ENCODE measurements around the gene UBIAD1. TPM values are rescaled to one million over a fixed set of nuclear protein-coding genes. Genes with fewer than 3 reads are reported as not detected.
"Not testable (repeated sequence)": the region's sequence is repeated elsewhere in the genome, so short reads cannot be mapped to it uniquely, and the experiment has no call there.

The UBIAD1 gene
- total and polyA plus RNA-seq, 2 experiments from 2014 or later: 13.7 to 31.6 TPM

DNA sequence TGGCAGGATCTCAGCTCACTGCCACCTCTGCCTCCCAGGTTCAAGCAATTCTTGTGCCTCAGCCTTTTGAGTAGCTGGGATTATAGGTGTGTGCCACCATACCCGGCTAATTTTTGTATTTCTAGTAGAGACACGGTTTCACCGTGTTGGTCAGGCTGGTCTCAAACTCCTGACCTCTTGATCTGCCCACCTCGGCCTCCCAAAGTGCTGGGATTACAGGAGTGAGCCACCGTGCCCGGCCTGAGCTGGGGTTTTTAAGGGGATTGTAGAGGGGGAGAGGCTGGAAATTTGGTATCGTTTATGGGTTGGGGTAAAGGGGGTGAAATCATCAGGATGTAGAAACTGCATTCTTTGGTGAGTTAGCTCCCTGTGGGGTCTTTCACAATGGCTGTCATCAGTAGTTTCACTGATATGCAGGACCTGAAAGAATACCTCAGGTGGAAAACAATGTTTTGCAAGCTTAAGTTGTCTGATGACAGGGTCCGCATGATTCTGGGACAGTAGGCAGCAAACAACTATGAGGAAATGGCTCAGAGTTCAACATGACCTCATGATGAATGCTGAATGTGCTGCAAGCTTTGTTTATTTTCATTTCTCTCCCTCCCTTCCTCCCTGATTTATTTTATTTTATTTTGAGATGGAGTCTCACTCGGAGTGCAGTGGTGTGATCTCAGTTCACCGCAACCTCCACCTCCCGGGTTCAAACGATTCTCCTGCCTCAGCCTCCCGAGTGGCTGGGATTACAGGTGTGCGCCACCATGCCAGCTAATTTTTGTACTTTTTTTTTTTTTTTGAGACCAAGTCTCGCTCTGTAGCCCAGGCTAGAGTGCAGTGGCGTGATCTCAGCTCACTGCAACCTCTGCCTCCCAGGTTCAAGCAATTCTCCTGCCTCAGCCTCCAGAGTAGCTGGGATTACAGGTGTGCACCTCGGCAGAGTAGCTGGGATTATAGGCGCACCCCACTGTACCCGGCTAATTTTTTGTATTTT, 5.4 kb upstream of the UBIAD1 start:
- not testable (repeated sequence) for H3K4me3 Mint-ChIP-seq; H3K27ac Mint-ChIP-seq; H3F3A ChIP-seq (replicated peaks; ENCODE audit: low read depth); H3K4me1 ChIP-seq (ENCODE audit: insufficient read depth); H3K9me3 Mint-ChIP-seq; H3K4me1 Mint-ChIP-seq; ATAC-seq; H3K36me3 Mint-ChIP-seq (ENCODE audit: low read depth); H3K79me2 ChIP-seq (replicated peaks; ENCODE audit: insufficient read depth); H3K4me3 ChIP-seq; DNase-seq (ENCODE audit: low spot score); H3K27ac ChIP-seq (ENCODE audit: low read depth); H3K36me3 ChIP-seq (ENCODE audit: insufficient read depth); H3K27me3 ChIP-seq (ENCODE audit: insufficient read depth); H3K27me3 Mint-ChIP-seq (ENCODE audit: insufficient read depth, low read depth, poor library complexity); H4K20me1 ChIP-seq (replicated peaks; ENCODE audit: insufficient read depth); H3K4me2 ChIP-seq; H3K9me2 ChIP-seq (ENCODE audit: insufficient read depth)
- peak overlapping the region; percentile 69; the same call in 1 of the 2 replicates for H2AFZ ChIP-seq

DNA sequence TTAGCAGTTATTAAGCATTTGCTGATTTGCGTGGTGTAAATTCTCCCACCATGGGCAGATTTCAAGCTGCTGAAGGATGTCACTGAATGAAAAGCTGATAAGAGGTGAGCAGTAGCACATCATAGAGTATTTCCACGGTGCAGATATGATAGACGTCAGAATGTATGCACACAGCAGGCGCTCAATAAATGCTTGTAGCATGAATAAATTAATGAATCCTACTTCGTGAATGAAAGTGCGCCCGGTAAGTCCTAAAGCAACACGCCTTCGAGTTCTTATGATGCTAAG, 510 bp upstream of the UBIAD1 start:
- Mint-ChIP-seq H3K9me3 (no peaks in the 10 kb centered on the region), H3K27ac (peak overlapping the region; percentile 19), H3K27me3 (ENCODE audit: insufficient read depth, low read depth, poor library complexity) (peaks cover 2% of the 10 kb centered on the region), H3K36me3 (ENCODE audit: low read depth) (peaks cover 11% of the 10 kb centered on the region), H3K4me3 (peak overlapping the region; percentile 53), H3K4me1 (peaks cover 18% of the 10 kb centered on the region)
- Histone ChIP-seq H3K79me2 (replicated peaks; ENCODE audit: insufficient read depth) (peaks cover 41% of the 10 kb centered on the region), H3K27me3 (ENCODE audit: insufficient read depth) (no peaks in the 10 kb centered on the region), H3F3A (replicated peaks; ENCODE audit: low read depth) (peaks cover 6% of the 10 kb centered on the region), H3K9me2 (ENCODE audit: insufficient read depth) (no peaks in the 10 kb centered on the region), H3K4me1 (ENCODE audit: insufficient read depth) (peaks cover 22% of the 10 kb centered on the region), H2AFZ (peak overlapping the region; percentile 43), H3K4me2 (peak overlapping the region; percentile 74), H3K27ac (ENCODE audit: low read depth) (peak overlapping the region; percentile 70), H4K20me1 (replicated peaks; ENCODE audit: insufficient read depth) (0 out of 2 replicates have a peak, but pooled peaks cover 10% of the 10 kb centered on the region), H3K36me3 (ENCODE audit: insufficient read depth) (peaks cover 7% of the 10 kb centered on the region; the same call in 1 of the 2 replicates), H3K4me3 (peak overlapping the region; percentile 49)
- ATAC-seq (no peak), DNase-seq (ENCODE audit: low spot score) (no peak)
- TF ChIP-seq EZH2phosphoT487 (IDR thresholded peaks at IDR 0.05; ENCODE audit: unreplicated experiment): no peak
- TF ChIP-seq CREB1 (CRISPR knock-in tag; IDR thresholded peaks at IDR 0.05; ENCODE audit: low read depth): peak; percentile 23; the same call in 1 of the 2 replicates

DNA sequence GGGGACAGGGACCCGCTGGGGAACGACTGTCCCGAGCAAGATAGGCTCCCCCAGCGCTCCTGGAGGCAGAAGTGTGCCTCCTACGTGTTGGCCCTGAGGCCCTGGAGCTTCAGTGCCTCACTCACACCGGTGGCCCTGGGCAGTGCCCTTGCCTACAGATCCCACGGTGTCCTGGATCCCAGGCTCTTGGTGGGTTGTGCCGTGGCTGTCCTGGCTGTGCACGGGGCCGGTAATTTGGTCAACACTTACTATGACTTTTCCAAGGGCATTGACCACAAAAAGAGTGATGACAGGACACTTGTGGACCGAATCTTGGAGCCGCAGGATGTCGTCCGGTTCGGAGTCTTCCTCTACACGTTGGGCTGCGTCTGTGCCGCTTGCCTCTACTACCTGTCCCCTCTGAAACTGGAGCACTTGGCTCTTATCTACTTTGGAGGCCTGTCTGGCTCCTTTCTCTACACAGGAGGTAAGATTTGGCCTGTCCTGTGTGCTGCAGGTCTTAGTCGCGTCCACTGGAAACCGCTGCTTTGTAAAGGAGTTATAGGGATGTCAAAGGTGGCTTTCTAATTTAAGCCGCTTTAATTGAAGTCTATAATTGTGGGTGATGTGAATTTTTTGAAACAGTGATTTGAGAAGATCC, 717 bp downstream of the UBIAD1 start:
- Mint-ChIP-seq H3K4me3 (peak overlapping the region; percentile 94), H3K27me3 (ENCODE audit: insufficient read depth, low read depth, poor library complexity) (peaks cover 4% of the 10 kb centered on the region), H3K9me3 (no peaks in the 10 kb centered on the region), H3K4me1 (peaks cover 18% of the 10 kb centered on the region), H3K27ac (peak overlapping the region; percentile 90), H3K36me3 (ENCODE audit: low read depth) (peaks cover 18% of the 10 kb centered on the region)
- Histone ChIP-seq H3K36me3 (ENCODE audit: insufficient read depth) (peaks cover 7% of the 10 kb centered on the region; the same call in 1 of the 2 replicates), H2AFZ (peak overlapping the region; percentile 88), H3K4me1 (ENCODE audit: insufficient read depth) (peaks cover 22% of the 10 kb centered on the region), H4K20me1 (replicated peaks; ENCODE audit: insufficient read depth) (0 out of 2 replicates have a peak, but pooled peaks cover 12% of the 10 kb centered on the region), H3K79me2 (replicated peaks; ENCODE audit: insufficient read depth) (peaks cover 53% of the 10 kb centered on the region), H3K9me2 (ENCODE audit: insufficient read depth) (no peaks in the 10 kb centered on the region), H3K27me3 (ENCODE audit: insufficient read depth) (no peaks in the 10 kb centered on the region), H3K27ac (ENCODE audit: low read depth) (peak overlapping the region; percentile 92), H3K4me2 (peak overlapping the region; percentile 90), H3K4me3 (peak overlapping the region; percentile 98), H3F3A (replicated peaks; ENCODE audit: low read depth) (peaks cover 6% of the 10 kb centered on the region)
- ATAC-seq (peak; percentile 68), DNase-seq (ENCODE audit: low spot score) (no peak)
- TF ChIP-seq, protein P1, sequence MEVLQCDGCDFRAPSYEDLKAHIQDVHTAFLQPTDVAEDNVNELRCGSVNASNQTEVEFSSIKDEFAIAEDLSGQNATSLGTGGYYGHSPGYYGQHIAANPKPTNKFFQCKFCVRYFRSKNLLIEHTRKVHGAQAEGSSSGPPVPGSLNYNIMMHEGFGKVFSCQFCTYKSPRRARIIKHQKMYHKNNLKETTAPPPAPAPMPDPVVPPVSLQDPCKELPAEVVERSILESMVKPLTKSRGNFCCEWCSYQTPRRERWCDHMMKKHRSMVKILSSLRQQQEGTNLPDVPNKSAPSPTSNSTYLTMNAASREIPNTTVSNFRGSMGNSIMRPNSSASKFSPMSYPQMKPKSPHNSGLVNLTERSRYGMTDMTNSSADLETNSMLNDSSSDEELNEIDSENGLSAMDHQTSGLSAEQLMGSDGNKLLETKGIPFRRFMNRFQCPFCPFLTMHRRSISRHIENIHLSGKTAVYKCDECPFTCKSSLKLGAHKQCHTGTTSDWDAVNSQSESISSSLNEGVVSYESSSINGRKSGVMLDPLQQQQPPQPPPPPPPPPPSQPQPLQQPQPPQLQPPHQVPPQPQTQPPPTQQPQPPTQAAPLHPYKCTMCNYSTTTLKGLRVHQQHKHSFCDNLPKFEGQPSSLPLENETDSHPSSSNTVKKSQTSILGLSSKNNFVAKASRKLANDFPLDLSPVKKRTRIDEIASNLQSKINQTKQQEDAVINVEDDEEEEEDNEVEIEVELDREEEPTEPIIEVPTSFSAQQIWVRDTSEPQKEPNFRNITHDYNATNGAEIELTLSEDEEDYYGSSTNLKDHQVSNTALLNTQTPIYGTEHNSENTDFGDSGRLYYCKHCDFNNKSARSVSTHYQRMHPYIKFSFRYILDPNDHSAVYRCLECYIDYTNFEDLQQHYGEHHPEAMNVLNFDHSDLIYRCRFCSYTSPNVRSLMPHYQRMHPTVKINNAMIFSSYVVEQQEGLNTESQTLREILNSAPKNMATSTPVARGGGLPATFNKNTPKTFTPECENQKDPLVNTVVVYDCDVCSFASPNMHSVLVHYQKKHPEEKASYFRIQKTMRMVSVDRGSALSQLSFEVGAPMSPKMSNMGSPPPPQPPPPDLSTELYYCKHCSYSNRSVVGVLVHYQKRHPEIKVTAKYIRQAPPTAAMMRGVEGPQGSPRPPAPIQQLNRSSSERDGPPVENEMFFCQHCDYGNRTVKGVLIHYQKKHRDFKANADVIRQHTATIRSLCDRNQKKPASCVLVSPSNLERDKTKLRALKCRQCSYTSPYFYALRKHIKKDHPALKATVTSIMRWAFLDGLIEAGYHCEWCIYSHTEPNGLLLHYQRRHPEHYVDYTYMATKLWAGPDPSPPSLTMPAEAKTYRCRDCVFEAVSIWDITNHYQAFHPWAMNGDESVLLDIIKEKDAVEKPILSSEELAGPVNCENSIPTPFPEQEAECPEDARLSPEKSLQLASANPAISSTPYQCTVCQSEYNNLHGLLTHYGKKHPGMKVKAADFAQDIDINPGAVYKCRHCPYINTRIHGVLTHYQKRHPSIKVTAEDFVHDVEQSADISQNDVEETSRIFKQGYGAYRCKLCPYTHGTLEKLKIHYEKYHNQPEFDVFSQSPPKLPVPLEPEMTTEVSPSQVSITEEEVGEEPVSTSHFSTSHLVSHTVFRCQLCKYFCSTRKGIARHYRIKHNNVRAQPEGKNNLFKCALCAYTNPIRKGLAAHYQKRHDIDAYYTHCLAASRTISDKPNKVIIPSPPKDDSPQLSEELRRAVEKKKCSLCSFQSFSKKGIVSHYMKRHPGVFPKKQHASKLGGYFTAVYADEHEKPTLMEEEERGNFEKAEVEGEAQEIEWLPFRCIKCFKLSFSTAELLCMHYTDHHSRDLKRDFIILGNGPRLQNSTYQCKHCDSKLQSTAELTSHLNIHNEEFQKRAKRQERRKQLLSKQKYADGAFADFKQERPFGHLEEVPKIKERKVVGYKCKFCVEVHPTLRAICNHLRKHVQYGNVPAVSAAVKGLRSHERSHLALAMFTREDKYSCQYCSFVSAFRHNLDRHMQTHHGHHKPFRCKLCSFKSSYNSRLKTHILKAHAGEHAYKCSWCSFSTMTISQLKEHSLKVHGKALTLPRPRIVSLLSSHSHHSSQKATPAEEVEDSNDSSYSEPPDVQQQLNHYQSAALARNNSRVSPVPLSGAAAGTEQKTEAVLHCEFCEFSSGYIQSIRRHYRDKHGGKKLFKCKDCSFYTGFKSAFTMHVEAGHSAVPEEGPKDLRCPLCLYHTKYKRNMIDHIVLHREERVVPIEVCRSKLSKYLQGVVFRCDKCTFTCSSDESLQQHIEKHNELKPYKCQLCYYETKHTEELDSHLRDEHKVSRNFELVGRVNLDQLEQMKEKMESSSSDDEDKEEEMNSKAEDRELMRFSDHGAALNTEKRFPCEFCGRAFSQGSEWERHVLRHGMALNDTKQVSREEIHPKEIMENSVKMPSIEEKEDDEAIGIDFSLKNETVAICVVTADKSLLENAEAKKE (CRISPR knock-in tag; IDR thresholded peaks at IDR 0.05): no peak
- no peak for TF ChIP-seq EZH2phosphoT487 (IDR thresholded peaks at IDR 0.05; ENCODE audit: unreplicated experiment)
